AG09309 (cell line): ENCODE data around the gene TNPO2.

ENCODE experiments used
- DNase-seq: peaks from one replicate; pipeline ENCODE4 v3.0.0-alpha.2; 2010; ENCODE audit warnings: low read depth
- H3K4me3 ChIP-seq: 2 replicates; pipeline ENCODE4 v1.5.1; 2011; ENCODE audit warnings: mild to moderate bottlenecking, low read depth, low read length, moderate library complexity; ENCODE audit not compliant: control insufficient read depth
- TF ChIP-seq, protein P1 (sequence below): IDR thresholded peaks from 2 replicates; pipeline ENCODE4 v1.5.1; 2011; ENCODE audit warnings: mild to moderate bottlenecking, low read depth, low read length, inconsistent platforms; ENCODE audit not compliant: insufficient read depth, control insufficient read depth; ENCODE audit errors: missing control alignments

Gene TNPO2

DNA sequence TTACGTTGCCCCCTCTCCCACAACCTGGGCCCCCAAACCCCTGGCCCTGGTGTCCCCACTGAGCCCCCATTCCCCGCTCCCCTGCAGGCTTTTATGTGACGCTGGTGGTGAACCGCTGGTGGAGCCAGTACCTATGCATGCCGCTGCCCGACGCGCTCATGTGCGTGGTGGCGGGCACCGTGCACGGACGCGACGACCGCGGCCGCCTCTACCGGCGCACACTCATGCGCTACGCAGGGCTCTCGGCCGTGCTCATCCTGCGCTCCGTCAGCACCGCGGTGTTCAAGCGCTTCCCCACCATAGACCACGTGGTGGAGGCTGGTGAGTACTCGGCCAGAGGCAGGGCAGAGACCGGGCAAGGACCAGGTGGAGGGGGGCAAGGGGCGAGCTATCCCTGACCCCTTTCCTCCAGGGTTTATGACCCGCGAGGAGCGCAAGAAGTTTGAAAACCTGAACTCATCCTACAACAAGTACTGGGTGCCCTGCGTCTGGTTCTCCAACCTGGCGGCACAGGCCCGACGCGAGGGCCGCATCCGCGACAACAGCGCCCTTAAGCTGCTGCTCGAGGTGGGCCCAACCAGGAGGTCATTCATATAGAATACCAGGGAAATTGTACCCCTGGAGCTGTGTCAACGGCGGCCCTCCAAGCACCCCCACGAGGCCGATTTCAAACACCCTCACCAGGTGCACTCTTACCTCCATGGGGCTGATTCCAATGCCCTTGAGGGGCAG is 30.9 kb upstream of the TNPO2 start:
- DNase-seq: no peak
- H3K4me3 ChIP-seq: no peak overlapping the region
- TF ChIP-seq, protein P1, sequence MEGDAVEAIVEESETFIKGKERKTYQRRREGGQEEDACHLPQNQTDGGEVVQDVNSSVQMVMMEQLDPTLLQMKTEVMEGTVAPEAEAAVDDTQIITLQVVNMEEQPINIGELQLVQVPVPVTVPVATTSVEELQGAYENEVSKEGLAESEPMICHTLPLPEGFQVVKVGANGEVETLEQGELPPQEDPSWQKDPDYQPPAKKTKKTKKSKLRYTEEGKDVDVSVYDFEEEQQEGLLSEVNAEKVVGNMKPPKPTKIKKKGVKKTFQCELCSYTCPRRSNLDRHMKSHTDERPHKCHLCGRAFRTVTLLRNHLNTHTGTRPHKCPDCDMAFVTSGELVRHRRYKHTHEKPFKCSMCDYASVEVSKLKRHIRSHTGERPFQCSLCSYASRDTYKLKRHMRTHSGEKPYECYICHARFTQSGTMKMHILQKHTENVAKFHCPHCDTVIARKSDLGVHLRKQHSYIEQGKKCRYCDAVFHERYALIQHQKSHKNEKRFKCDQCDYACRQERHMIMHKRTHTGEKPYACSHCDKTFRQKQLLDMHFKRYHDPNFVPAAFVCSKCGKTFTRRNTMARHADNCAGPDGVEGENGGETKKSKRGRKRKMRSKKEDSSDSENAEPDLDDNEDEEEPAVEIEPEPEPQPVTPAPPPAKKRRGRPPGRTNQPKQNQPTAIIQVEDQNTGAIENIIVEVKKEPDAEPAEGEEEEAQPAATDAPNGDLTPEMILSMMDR: no peak

- TF ChIP-seq, protein P1: no peak
- DNase-seq: no peak
- no peak overlapping the region for H3K4me3 ChIP-seq
These were observed 28.5 kb upstream of the TNPO2 start for GRCh38 chr19:12752056-12752781.

GRCh38 chr19:12751635-12752034 is 27.9 kb upstream of the TNPO2 start, which contains the start of gene BEST2:
BEST2 (plus strand) TSS chr19:12751791; CDS start chr19:12752593, 802 bp downstream.
- H3K4me3 ChIP-seq: no peak within 1 kb of the TSS
- TF ChIP-seq, protein P1: no peak
- DNase-seq: no peak

GRCh38 chr19:12750851-12751250 is 27.1 kb upstream of the TNPO2 start:
- H3K4me3 ChIP-seq: no peak overlapping the region
- no peak for DNase-seq
- TF ChIP-seq, protein P1: no peak

GRCh38 chr19:12749938-12750521 is 26.3 kb upstream of the TNPO2 start:
- H3K4me3 ChIP-seq: no peak overlapping the region
- no peak for DNase-seq
- TF ChIP-seq, protein P1: no peak

DNA sequence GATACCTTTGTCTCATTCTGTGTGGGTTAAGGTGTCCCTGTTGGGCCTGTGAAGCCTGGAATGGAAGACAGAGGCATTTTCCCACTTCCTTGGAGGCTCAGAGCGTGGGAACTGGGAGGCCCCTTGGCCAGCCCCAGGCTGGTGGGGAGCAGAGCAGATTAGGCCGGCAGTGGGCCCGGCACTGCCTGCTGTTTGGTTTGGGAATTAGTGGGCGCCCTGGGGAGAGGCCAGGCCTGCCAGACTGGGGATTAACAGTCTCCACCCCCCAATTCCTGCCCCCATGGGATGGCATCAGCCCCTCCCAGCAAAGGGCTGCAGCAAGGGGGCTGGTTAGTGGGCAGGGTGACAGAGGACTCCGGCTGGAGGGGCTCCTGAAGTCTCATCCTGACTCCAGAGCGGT is 24.8 kb upstream of the TNPO2 start:
- TF ChIP-seq, protein P1: no peak
- DNase-seq: no peak
- H3K4me3 ChIP-seq: no peak overlapping the region
